AG04450 (cell line): ENCODE results near the gene MFAP5. TPM values are rescaled to one million over a fixed set of nuclear protein-coding genes. Genes with fewer than 3 reads are reported as not detected.
A peak's percentile ranks its signal among the peaks of the same experiment; 100 is the strongest.

Source experiments
- CTCF ChIA-PET: fragments of 300-600, 350-600 bp; formaldehyde crosslinking; extraction: SDS; loops from one replicate; lab custom pipeline; 2022; ENCODE audit warnings: antibody characterized with exemption, inconsistent platforms; lab: Charles Lee
- POLR2A ChIA-PET: fragments of 350-600 bp; formaldehyde crosslinking; extraction: SDS; loops from one replicate; lab custom pipeline; 2021; ENCODE audit warnings: antibody characterized with exemption, inconsistent platforms; lab: Yijun Ruan, JAX
- DNase-seq: peaks from one replicate; pipeline ENCODE4 v3.0.0-alpha.2; 2011; ENCODE audit warnings: low read depth, low spot score
- H3K27ac ChIP-seq: one replicate; pipeline ENCODE4 v1.5.1; 2012; ENCODE audit warnings: low read depth, low read length, control low read depth
- H3K27me3 ChIP-seq: one replicate; pipeline ENCODE4 v1.6.0; 2012; ENCODE audit warnings: low read length; ENCODE audit not compliant: control insufficient read depth, insufficient read depth
- H3K4me3 ChIP-seq: 2 replicates; pipeline ENCODE4 v1.5.1; 2011; ENCODE audit warnings: mild to moderate bottlenecking, low read depth, low read length, control low read depth
- H3K9me3 ChIP-seq: 2 replicates; pipeline ENCODE4 v1.5.1; 2012; ENCODE audit warnings: low read length; ENCODE audit not compliant: control insufficient read depth, insufficient read depth
- CTCF ChIP-seq: IDR thresholded peaks from 2 replicates; pipeline ENCODE4 v1.5.1; 2011; ENCODE audit warnings: low read depth, low read length, control low read depth, inconsistent platforms
- polyA plus RNA-seq: library from polyadenylated mRNA; depleted of rRNA; stranded (reverse); fragments of >200 nt; gene quantifications from 2 replicates; pipeline ENCODE4 v1.2.3, GENCODE V29; 2011

MFAP5 gene
- polyA plus RNA-seq, 1 experiment = 0.60 TPM

- H3K27me3 ChIP-seq = no peaks in the 10 kb centered on the region
- no peak overlapping the region for H3K27ac ChIP-seq
- peaks cover 5% of the 10 kb centered on the region; the same call in 1 of the 2 replicates for H3K9me3 ChIP-seq
- ChIA-PET POLR2A (no interaction called here), CTCF (interaction anchor here (0.6 to 4.0 kb wide), 12 partner anchors 13 to 1026 kb away, joined by 3 to 46 read pairs (median 3); no protein-coding TSS in a partner anchor)
- peak; percentile 11 for DNase-seq
- TF ChIP-seq CTCF = peak; percentile 66
- H3K4me3 ChIP-seq = peak overlapping the region; percentile 5; the same call in 1 of the 2 replicates
These were observed 53.5 kb downstream of the MFAP5 start for GRCh38 chr12:8609061-8609570.

- TF ChIP-seq CTCF = no peak
- ChIA-PET POLR2A (no interaction called here), CTCF (no interaction called here)
- no peak overlapping the region for H3K27ac ChIP-seq
- DNase-seq = no peak
- peaks cover 5% of the 10 kb centered on the region; the same call in 1 of the 2 replicates for H3K9me3 ChIP-seq
- no peaks in the 10 kb centered on the region for H3K27me3 ChIP-seq
- H3K4me3 ChIP-seq = no peak overlapping the region
These were observed 55.7 kb downstream of the MFAP5 start for GRCh38 chr12:8606890-8607289.

- CTCF ChIA-PET = interaction anchor here (0.7 kb wide), 1 partner anchor 27 kb away, joined by 3 read pairs; no protein-coding TSS in a partner anchor
These were observed 57.6 kb downstream of the MFAP5 start for GRCh38 chr12:8605057-8605456.

GRCh38 chr12:8603856-8604255 lies 58.8 kb downstream of the MFAP5 start:
- no peak for DNase-seq
- CTCF ChIA-PET = no interaction called here
- Histone ChIP-seq H3K9me3 (peaks cover 5% of the 10 kb centered on the region; the same call in 1 of the 2 replicates), H3K27ac (no peak overlapping the region), H3K4me3 (no peak overlapping the region), H3K27me3 (no peaks in the 10 kb centered on the region)
- POLR2A ChIA-PET = no interaction called here
- TF ChIP-seq CTCF = no peak

More at GRCh38 chr12:8605057-8605456, 57.6 kb downstream of the MFAP5 start:
- POLR2A ChIA-PET = no interaction called here
- Histone ChIP-seq H3K4me3 (no peak overlapping the region), H3K27me3 (no peaks in the 10 kb centered on the region), H3K27ac (no peak overlapping the region), H3K9me3 (peaks cover 5% of the 10 kb centered on the region; the same call in 1 of the 2 replicates)
- no peak for TF ChIP-seq CTCF
- DNase-seq = no peak

- Histone ChIP-seq H3K9me3 (peaks cover 5% of the 10 kb centered on the region; the same call in 1 of the 2 replicates), H3K27me3 (no peaks in the 10 kb centered on the region), H3K27ac (no peak overlapping the region), H3K4me3 (no peak overlapping the region)
- POLR2A ChIA-PET = no interaction called here
- CTCF ChIA-PET = interaction anchor here (0.7 kb wide), 1 partner anchor 34 kb away, joined by 3 read pairs; no protein-coding TSS in a partner anchor
- TF ChIP-seq CTCF = no peak
- DNase-seq = no peak
These were observed 59.3 kb downstream of the MFAP5 start for GRCh38 chr12:8603286-8603685.
